DMS153 treated with DMSO at 0.1 percent for 48 hours (cell line): ENCODE measurements around the gene BRDT.
"Not testable (repeated sequence)": the region's sequence is repeated elsewhere in the genome, so short reads cannot be mapped to it uniquely, and the experiment has no call there.

Experiments
- DNase-seq: peaks from one replicate; lab custom pipeline; 2025; ENCODE audit not compliant: unreplicated experiment; lab: John Stamatoyannopoulos, UW

Gene BRDT

DNA sequence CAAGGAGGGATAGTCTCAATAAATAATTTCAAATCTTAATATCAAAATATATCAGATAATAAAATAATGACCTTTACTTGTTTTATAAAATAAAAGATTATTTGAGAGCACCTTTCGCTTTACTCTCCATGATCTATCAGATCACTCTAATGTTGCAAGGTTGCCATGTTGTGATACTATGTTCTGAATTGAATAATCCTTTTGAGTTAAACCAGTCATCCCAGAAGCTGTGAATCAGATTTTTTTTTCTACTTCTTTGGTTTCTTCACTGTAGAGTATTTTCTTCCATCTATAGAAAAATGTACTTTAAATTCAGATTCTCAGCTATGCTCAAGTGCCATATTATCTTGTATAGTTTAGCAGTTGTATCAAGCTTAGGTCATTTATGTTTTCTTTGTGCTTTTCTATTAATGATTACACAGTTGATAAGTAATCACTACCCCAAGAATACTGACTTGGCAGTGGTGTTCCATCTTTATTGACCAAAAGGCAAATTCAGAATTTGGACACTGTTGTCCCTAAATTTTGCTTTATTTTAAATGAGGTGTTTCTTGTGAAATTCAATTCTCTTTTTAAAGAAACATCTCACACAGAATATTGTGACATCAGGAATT lies 32.9 kb downstream of the BRDT start:
- DNase-seq: no peak

DNA sequence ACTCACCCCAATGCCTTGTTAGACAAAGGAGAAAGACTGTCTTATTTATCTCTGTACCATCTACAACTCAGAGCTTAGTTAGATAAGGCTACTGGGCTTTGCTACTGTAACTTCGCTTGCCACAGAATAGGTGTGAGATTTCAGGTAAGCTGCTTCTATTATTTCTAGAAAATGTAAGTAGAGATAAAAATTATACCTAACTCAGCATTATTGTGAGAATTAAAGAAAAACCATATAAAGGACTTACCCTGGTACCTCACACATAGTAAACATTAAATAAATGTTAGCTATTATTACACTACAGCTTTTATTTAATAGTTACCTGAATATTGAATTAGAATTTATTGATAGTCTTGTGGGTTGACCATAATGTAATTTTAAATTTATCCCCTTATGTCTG lies 44.1 kb downstream of the BRDT start:
- no peak for DNase-seq

DNA sequence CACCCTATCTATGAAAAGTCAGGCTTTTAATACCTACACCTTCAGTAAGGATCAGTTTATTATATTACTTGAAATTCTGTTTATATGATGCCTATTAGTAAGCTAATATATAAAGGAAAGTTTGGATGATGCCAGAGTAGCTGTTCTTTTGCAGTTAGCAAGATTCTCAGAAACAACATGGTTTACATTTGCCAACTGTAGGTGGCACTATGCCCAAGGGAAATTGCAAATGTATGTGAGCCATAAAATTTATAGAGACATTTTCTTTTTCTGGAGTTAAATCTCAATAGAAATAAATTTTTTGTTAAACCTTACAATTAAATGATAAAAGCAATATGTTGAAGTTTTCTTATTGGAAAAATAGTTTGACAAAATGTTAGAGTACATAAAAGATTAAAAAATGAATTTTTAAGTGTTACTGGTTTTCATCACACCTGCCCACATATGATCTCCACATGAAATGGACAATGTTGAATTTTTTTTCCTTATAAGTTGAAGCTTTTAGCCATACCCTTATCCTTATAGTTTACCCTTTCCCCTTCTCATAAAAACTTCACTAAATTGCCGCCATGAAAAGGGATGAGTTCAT lies 48.5 kb downstream of the BRDT start:
- DNase-seq: peak; percentile 45

DNA sequence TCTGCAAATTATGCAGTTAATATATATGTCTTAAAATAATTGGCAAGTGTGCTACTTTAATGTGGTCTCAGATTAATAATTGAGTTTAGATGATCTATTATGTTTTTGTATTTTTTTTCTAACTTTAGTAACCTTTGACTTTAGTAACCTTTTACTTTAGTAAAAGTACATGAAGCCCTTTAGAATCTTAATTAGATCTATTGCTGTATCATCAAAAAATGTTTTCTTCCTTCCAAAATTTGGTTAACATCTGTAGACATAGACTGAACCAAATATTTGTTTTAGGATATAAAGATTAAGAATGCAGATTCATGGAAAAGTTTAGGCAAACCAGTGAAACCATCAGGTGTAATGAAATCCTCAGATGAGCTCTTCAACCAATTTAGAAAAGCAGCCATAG lies 54.9 kb downstream of the BRDT start:
- no peak for DNase-seq

DNA sequence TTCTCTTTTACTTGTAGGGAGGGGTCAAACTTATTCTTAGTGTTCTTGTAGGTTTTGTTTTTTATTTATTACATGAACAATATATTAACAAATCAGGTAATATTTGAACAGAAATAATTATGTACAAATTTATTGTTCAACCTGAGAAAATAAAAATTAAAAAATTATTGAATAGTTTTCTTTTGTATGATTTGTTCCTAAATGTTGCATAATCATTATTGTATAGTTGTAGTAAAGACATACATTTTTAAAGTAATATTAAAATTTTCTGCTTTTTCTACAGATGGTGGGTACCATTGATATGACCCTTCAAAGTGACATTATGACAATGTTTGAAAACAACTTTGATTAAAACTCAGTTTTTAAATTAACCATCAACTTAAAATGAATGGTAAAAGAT lies 64.7 kb downstream of the BRDT start:
- DNase-seq: no peak

DNA sequence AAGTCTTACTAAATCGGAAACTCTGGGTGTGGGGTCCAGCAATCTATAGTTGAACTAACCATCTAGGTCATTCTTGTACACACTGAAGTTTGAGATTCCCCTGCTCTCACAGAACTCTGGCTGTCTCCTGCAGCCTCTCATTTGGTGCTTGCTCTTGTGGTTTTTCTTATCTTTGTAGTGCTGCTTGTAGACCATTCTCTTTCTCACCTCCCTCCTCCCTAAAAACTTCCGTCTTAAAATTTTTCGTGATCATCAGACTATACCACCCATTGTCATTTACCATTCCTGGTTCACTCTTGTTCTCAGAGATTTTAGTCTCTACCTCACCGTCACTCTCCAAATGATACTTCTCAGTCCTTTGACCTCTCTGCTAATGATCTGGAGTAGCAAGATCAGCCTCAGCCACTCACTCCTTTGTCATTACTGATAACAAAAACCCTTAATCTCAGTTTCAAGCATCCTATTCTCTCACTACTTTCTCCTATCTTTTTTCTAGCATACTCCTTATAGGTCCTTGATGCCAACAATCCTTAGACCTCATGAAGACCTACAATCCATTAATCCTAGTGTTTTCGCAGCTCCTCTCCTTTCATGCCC lies 67.6 kb downstream of the BRDT start:
- DNase-seq: no peak

DNA sequence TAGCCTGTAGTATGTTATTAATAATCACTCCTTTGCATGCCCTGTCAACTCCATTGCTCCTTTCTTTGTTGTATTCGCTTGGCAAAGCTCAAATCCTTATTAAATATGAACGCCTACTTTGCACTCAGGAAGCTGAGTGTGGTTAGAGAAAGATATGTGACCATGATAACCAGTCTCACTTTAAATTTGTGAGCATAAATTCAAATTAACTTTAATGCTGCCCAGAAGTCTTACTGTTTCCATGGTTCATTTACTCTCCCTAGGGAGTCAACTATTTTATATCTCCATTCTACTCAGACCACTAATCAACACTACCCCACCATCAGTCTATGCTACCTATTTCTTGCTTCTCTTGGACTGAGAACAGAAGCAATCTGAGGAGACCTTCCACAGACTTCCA lies 68.5 kb downstream of the BRDT start:
- DNase-seq: no peak

DNA sequence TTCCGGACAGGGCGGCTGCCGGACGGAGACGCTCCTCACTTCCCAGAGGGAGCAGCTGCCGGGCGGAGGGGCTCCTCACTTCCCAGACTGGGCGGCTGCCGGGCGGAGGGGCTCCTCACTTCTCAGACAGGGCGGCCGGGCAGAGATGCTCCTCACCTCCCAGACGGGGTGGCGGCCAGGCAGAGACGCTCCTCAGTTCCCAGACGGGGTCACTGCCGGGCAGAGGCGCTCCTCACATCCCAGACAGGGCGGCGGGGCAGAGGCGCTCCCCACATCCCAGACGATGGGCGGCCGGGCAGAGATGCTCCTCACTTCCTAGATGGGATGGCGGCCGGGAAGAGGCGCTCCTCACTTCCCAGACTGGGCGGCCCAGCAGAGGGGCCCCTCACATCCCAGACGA lies 76.8 kb downstream of the BRDT start:
- not testable (repeated sequence) for DNase-seq

DNA sequence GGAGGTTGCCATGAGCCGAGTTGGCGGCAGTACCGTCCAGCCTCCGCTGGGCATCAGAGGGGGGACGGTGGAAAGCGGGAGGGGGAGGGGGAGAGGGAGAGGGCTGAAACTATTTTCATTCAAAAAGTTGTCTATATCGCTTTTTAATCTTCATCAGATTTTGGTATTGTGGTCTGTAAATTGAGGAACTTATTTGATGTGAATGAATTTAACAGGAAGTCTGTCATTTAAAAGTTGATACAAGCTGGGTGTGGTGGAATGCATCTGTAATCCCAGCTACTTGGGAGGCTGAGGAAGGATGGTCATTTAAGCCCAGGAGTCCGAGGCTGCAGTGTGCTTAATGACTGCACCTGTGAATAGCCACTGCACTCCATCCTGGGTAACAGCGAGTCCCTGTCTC lies 77.6 kb downstream of the BRDT start:
- DNase-seq: no peak

DNA sequence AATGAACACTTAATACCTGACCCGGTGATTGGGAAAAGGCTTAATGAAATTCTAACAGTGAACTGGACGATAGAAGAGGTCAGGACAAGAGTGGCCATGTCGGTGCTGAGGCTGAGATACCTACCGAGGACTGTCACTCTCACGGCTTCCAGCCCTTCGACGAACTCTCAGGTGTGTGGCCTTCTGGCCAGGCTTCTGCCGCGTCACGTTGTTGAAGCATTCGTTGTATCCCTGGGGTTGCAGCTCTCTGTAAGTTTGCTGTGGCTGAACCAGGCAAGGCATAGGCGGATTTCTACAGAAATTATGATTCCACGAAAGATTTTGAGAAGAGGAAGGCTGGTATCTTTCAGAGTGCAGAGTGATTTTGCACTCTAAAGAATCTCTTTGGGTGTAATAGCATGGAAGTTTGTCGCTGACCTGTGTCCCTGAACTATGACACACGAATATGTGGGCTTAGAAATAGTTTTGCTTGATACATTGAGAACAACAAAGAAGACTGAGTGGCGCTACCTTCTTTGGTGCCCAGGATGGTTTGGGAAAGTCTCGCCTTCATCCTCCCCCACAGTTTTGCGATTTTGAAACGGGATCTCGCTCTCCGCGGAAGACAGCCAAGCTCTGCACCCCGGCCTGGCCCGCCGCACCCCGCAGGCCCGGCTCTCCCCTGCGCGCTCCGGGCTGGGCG lies 80.2 kb downstream of the BRDT start:
- DNase-seq: no peak

DNA sequence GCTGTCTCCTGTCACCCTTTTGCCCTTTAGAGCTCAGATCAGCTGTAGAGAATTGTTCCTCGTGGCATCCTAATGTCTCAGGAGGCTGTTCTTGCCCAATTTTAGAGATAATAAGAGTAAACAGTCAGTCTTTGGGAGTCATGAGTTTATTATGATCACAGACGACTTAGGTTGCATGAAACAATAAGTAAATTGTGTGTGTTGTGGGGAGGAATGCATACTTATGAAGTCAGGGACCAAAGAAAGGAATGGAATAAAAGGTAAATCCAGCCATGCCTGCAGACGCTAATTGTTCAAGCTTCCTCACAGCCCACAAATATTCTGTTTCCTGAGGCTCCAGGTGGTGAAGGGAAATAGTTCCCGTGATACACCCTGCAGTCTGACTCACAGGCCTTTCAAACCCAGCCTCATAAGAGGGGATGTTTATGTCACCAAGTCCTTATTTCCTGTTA lies 81.5 kb downstream of the BRDT start:
- DNase-seq: peak; percentile 36

DNA sequence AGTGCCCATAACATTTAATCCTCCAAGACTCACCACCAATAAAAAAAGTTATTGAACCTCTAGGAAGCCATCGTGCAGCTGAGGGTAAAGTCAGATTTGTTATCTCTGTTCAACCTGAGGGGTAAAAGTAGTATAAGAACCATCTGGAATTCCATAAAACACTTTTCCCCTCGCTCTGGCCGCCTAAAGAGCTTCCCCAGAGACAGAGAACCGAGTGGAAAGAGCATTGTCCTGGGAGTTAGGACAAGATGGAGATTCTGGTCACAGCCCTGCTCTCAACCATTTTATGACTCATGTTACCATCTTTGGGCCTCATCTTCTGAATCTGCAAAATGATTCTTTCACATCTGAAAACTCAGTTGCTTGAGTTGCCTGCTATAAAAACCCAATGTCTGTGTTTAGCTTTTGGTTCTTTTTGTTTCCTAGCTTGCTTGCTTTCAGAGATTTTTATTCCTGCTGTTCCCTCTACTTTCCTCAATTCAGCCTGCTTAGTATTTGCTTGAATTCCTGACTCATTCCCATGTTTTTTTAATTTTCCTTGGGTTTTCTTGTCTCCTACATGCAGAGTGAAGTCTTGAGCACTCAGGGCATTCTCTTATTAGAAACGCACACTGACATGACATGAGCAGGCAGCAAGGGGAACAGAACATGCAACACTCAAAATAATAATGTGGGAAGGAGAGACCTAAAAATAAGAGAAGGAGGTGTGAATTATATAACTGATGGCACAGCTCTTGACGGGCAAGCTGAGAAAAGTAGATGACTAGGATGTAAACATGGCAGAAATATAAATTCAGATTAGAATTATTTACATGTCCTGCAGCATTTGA lies 82.3 kb downstream of the BRDT start:
- no peak for DNase-seq

DNA sequence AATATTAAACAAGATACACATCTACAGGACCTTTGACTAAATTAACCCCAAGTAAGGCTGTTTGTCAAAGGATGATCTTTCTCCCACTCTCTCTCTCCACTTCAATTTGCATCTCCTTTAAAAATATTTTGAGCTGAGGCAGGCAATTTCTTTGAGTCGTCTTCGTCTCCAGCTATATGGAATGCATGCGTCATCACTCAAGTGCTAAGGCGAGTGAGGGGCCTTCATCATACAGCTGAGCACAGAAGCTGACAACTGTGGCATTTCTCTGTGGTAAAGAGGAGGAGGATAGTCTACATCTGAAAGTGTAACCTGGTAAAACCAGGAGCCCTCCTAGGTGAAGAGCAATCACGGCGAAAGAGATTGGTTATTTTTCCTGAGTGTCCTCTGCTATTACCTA lies 88.2 kb downstream of the BRDT start:
- no peak for DNase-seq

DNA sequence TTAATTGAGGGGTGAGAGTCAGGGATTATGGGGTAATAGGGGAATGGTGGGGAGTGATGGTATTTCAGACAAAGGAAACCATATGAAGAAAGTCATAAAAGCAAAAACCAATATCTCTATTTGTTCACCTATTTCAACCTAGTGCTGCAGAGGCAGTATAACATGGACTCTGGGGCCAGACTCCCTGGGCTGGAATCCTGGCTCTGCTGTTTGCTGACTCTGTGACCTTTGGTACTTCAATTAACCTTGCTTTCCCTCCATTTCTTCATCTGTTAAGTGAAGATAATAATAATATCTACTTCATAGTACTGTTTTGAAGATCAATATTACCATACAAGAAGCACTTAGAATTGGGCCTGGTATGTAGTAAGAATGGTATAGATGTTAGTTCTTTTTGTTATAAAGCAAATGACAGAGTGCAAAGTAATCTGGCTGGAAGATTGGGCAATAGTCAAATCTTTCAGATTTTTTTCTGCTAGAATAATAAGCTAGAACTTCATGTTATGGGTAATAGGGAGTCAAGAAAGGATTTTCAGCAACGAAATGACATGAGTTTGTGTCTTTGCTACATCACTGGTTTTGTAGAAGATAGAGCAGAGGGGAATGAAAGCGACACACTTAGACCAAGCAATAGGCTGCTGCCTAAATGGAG lies 89.6 kb downstream of the BRDT start:
- no peak for DNase-seq

DNA sequence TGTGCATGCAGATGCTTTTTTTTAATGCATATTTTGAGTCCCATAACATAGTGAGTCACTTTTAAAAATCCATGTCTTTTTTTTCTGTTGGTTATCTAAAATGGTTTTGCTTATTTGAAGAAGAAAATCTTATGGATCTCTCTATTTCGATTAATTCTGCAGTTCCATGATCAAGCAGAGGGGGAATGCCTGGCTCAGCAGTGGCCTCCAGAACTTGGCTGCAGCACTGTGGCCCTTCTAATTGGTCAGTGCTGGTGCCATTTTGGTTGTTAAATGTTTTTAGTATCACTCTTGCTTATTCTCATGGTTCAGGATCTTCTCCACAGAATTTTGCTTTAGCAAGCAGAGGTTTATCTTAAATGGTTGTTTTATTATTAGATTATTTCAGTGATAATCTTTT lies 91.8 kb downstream of the BRDT start:
- no peak for DNase-seq

DNA sequence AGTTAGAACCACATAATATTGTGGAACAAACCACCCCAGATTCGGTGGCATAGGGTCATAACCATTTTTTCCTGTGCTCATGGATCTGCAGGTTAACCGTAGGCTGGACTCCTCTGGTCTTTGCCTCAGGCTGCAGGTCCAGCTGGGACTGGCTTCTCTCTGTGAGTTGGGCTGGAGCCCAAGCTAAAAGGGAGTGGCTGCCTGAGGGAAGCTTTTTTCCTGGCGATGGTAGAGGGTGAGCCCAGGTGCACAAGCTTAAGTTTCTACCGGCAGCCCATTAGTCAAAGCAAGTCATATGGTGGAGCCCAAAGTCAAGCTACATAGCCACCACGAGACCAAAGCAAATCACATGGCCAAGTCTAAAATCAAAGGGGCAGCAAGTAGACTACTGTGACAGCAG lies 94.4 kb downstream of the BRDT start:
- DNase-seq: no peak

DNA sequence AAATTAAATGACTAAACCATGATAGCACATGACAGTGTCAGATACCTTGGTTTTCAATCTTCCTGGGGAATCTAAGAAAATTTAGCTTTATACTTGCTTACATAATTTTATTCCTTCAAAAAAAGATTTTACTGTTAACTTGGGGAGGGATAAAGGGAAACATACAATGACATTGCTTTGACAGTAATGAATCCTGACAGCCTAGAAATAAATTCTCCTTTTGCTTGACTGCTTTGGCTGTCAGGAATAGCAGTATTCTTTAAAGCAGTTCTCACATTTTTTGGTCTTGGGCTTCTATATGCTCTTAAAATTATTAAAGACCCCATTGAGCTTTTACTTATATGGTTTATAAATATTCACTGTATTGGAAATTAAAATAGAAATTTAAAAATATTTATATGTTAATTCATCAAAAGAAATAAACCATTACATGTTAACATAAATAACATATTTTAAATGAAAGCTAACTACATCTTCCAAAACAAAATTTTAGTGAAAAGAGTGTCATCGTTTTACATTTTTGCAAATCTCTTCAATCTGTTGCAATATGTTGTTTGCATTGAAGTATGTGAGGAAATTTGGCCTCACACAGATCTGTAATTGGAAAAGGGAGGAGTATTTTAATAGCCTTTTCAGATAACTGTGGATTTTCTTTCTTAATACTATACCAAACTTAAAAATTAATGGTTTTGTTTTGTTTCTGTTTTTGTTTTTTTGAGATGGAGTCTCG lies 96.7 kb downstream of the BRDT start:
- no peak for DNase-seq

DNA sequence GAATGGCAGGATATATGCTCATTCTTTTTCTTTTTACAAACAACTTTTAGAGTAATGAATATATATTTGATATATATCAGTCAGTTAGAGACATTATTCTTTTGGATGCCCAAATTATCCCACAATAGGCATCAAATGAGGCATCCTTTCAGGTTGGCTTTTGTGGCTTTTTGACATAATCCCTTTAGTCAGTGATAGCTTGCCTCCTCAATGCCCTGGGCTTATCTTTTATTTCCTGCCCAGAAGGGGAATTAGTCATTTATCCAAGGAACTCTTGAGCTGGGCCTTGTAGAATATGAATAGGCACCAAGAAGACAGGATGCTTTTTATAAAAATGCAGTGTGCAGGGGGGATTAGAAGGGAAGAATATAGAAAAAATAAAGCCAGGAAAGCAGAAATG lies 102.7 kb downstream of the BRDT start:
- no peak for DNase-seq
